ENCODE data around the gene GLCE. TPM values are rescaled to one million over a fixed set of nuclear protein-coding genes. Genes with fewer than 3 reads are reported as not detected.

Gene GLCE
- total RNA-seq, 4 donors from 2014 or later = 33.8 to 50.7 (median 43.8) TPM

DNA sequence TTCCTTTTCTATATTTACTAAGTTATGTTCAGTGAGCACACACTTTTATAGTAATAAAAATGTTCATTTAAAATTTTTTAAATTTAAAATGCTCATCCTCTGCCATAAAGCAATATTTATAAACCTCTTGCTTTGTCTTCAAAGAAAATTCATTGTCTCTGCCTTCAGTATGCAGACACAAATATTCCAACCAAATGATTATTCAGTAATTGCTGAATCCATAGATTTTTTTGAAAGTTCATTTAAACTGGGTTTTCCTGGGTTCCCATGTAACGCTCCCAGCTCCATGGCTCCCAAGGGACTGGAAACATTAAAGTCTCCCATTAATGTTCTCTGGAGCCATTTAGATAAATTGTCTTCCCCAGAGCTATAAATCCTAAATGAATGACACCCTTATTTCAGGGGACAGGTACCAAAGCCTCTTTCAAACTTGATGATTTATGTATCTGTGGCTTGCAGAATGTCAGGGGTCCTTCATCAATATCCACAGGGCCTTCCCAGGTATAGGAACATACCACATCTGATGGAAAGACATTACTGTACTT, 15.2 kb upstream of the GLCE start:
- H3K4me1 ChIP-seq = peaks cover 0 to 14% (median 1%) of the 10 kb centered on the region in 4 donors
- no peak overlapping the region for H3K27ac ChIP-seq
- H3K4me3 ChIP-seq = no peak overlapping the region
- H3K9me3 ChIP-seq = no peaks in the 10 kb centered on the region
- no peak for DNase-seq
- no peaks in the 10 kb centered on the region for H3K27me3 ChIP-seq
- no peaks in the 10 kb centered on the region for H3K36me3 ChIP-seq
- TF ChIP-seq POLR2A (IDR thresholded peaks at IDR 0.05) = no peak
- TF ChIP-seq, protein P1, sequence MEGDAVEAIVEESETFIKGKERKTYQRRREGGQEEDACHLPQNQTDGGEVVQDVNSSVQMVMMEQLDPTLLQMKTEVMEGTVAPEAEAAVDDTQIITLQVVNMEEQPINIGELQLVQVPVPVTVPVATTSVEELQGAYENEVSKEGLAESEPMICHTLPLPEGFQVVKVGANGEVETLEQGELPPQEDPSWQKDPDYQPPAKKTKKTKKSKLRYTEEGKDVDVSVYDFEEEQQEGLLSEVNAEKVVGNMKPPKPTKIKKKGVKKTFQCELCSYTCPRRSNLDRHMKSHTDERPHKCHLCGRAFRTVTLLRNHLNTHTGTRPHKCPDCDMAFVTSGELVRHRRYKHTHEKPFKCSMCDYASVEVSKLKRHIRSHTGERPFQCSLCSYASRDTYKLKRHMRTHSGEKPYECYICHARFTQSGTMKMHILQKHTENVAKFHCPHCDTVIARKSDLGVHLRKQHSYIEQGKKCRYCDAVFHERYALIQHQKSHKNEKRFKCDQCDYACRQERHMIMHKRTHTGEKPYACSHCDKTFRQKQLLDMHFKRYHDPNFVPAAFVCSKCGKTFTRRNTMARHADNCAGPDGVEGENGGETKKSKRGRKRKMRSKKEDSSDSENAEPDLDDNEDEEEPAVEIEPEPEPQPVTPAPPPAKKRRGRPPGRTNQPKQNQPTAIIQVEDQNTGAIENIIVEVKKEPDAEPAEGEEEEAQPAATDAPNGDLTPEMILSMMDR (IDR thresholded peaks at IDR 0.05) = no peak

- no peak overlapping the region for H3K4me3 ChIP-seq
- no peak overlapping the region for H3K27ac ChIP-seq
- no peaks in the 10 kb centered on the region for H3K9me3 ChIP-seq
- H3K36me3 ChIP-seq = no peaks in the 10 kb centered on the region
- no peak for DNase-seq
- no peaks in the 10 kb centered on the region for H3K27me3 ChIP-seq
- no peak for TF ChIP-seq POLR2A (IDR thresholded peaks at IDR 0.05)
- TF ChIP-seq, protein P1 (IDR thresholded peaks at IDR 0.05) = no peak
- H3K4me1 ChIP-seq = peaks cover 0 to 14% (median 1%) of the 10 kb centered on the region in 4 donors
Observed at GRCh38 chr15:69145694-69146492, 14.5 kb upstream of the GLCE start.

DNA sequence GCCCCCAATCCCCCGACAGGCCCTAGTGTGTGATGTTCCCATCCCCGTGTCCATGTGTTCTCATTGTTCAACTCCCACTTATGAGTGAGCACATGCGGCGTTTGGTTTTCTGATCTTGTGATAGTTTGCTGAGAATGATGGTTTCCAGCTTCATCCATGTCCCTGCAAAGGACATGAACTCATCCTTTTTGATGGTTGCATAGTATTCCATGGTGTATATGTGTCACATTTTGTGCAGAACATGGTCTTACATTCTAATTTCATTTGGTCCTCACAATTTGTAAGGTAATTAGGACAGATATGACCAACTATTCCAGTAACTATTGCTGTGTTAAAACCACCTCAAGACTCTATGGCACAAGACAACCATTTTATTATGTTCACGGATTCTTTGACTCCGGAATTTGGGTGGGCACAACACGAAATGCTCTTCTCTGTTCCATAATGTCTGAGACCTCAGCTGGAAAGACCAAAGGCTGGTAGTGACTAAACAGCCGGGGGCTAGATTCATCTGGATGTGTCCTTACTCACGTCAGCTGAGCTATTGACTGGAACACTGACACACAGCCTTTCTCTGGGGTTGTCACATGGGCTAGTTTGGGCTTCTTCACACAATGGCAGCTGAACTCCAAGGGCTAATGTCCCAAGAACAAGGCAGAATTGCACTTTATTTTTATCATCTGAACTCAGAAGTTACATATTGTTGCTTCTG, 13.6 kb upstream of the GLCE start:
- Histone ChIP-seq H3K9me3 (no peaks in the 10 kb centered on the region), H3K4me3 (no peak overlapping the region), H3K27ac (no peak overlapping the region), H3K36me3 (no peaks in the 10 kb centered on the region), H3K4me1 (peaks cover 0 to 14% (median 1%) of the 10 kb centered on the region in 4 donors), H3K27me3 (no peaks in the 10 kb centered on the region)
- no peak for DNase-seq
- TF ChIP-seq, protein P1 (IDR thresholded peaks at IDR 0.05) = no peak
- no peak for TF ChIP-seq POLR2A (IDR thresholded peaks at IDR 0.05)

GRCh38 chr15:69148465-69148864, 12.0 kb upstream of the GLCE start:
- no peak overlapping the region for H3K4me3 ChIP-seq
- TF ChIP-seq, protein P1 (IDR thresholded peaks at IDR 0.05) = no peak
- TF ChIP-seq POLR2A (IDR thresholded peaks at IDR 0.05) = no peak
- peaks cover 0 to 11% (median 0%) of the 10 kb centered on the region in 4 donors for H3K4me1 ChIP-seq

GRCh38 chr15:69149163-69149562, 11.3 kb upstream of the GLCE start:
- H3K27me3 ChIP-seq = no peaks in the 10 kb centered on the region
- DNase-seq = no peak
- no peak overlapping the region for H3K4me3 ChIP-seq
- H3K27ac ChIP-seq = no peak overlapping the region
- no peaks in the 10 kb centered on the region for H3K36me3 ChIP-seq
- no peaks in the 10 kb centered on the region for H3K9me3 ChIP-seq
- no peak for TF ChIP-seq POLR2A (IDR thresholded peaks at IDR 0.05)
- TF ChIP-seq, protein P1 (IDR thresholded peaks at IDR 0.05) = no peak
- peaks cover 0 to 7% (median 0%) of the 10 kb centered on the region in 4 donors for H3K4me1 ChIP-seq

More at GRCh38 chr15:69148465-69148864, 12.0 kb upstream of the GLCE start:
- DNase-seq = no peak
- Histone ChIP-seq H3K9me3 (no peaks in the 10 kb centered on the region), H3K27ac (no peak overlapping the region), H3K27me3 (no peaks in the 10 kb centered on the region), H3K36me3 (no peaks in the 10 kb centered on the region)

All from Peyer's patch (tissue), 4 donors.